GM12891 (cell line): ENCODE data around the gene YTHDF2.

ENCODE experiments used
- POLR2A ChIP-seq: IDR thresholded peaks from 2 replicates; pipeline ENCODE4 v1.6.1; 2011; ENCODE audit warnings: low read depth, low read length, control low read depth
- POLR2AphosphoS5 ChIP-seq: IDR thresholded peaks from 2 replicates; pipeline ENCODE4 v1.6.1; 2011; ENCODE audit warnings: low read depth, low read length, control low read depth
- POU2F2 ChIP-seq: IDR thresholded peaks from 2 replicates; pipeline ENCODE4 v1.6.1; 2011; ENCODE audit warnings: low read depth, mild to moderate bottlenecking, control low read depth, low read length, moderate library complexity
- TAF1 ChIP-seq: IDR thresholded peaks from 2 replicates; pipeline ENCODE4 v1.6.1; 2011; ENCODE audit warnings: low read depth, low read length, control low read depth

- TF ChIP-seq POLR2A (no peak), POLR2AphosphoS5 (no peak), POU2F2 (no peak), TAF1 (no peak)
These were observed 53.8 kb downstream of the YTHDF2 start for GRCh38 chr1:28790377-28791035.
